Measurements from ENCODE around the gene MSL2.

DNA sequence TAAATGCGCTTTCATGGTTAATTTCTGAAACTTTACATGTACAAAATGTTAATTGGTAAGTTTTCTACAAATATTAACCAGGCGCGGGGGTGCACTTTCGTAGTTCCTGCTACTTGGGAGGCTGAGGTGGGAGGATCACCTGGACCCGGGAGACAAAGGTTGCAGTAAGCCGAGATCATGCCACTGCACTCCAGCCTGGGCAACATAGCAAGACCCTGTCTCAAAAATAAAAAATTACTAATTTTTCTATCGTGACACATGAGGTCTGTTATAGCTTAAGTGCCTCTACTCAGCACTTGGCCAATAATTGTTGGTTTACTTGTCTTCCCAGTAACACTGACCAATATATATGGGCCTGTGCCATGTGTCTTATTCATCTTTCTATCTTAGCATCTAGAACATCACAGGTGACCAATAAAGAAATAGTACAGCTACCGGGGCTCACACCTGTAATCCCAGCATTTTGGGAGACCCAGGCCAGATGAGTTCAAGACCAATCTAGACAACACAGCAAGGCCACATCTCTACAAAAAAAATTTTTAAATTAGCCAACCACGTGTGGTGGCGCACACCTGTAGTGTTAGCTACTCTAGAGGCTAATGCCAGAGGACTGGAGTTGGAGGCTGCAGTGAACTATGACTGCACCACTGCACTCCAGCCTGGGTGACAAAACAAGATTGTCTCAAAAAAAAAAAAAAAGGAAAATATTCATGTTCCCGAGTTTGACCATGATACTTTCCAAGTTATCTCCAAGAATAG lies 6.1 kb downstream of the MSL2 start:
- TF ChIP-seq, protein P1, sequence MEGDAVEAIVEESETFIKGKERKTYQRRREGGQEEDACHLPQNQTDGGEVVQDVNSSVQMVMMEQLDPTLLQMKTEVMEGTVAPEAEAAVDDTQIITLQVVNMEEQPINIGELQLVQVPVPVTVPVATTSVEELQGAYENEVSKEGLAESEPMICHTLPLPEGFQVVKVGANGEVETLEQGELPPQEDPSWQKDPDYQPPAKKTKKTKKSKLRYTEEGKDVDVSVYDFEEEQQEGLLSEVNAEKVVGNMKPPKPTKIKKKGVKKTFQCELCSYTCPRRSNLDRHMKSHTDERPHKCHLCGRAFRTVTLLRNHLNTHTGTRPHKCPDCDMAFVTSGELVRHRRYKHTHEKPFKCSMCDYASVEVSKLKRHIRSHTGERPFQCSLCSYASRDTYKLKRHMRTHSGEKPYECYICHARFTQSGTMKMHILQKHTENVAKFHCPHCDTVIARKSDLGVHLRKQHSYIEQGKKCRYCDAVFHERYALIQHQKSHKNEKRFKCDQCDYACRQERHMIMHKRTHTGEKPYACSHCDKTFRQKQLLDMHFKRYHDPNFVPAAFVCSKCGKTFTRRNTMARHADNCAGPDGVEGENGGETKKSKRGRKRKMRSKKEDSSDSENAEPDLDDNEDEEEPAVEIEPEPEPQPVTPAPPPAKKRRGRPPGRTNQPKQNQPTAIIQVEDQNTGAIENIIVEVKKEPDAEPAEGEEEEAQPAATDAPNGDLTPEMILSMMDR (IDR thresholded peaks at IDR 0.05), result no peak
- TF ChIP-seq EZH2 (IDR thresholded peaks at IDR 0.05; ENCODE audit: borderline replicate concordance, insufficient read depth, low read depth, low read length, poor library complexity, severe bottlenecking), result no peak

Data from B cell (primary cell).